Germinal center (tissue), 1 donor: ENCODE results near the gene MRE11.
"Not testable (repeated sequence)": the region's sequence is repeated elsewhere in the genome, so short reads cannot be mapped to it uniquely, and the experiment has no call there.

Experiments
- DNase-seq: peaks from one replicate; pipeline ENCODE4 v3.0.0; 2012; ENCODE audit warnings: mixed read lengths, low spot score

The MRE11 gene

DNA sequence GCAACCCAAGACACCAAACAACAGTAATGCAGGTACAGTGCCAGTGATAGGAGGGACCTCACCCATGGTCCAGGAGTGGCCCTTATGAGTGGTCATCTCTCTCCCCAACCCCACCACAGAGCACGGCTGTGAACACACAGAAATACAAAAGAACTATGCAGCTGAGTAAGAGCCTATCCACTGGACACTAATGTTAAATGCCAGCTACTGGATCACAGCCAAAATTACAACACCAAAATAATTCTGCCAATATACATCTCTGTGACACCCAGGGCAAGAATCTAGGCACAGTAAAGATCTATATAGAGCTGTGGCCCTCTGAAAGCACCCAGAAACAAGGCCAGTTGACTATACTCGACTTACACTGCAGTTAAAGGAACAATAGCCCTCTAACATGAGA lies 69.6 kb downstream of the MRE11 start:
- no peak for DNase-seq

DNA sequence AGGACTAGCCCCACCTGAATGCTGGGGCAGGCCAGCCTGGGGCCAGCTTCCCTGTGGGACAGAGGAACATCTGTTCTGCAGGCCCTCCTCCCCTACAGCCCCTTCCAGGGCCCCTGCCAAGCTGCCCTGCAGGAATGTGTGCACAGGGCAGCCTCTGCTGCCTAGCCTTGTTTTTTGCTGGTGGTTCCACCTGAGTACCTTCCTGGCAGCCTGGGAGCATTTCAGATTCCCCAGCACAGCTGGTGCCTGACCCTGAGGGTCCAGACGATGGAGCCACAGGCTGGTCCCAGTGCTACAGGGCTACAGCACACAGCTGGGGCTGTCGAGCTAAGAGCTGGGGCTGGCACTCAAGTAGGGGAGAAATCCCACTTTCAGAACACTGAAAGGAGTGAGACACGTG lies 70.1 kb downstream of the MRE11 start:
- no peak for DNase-seq

DNA sequence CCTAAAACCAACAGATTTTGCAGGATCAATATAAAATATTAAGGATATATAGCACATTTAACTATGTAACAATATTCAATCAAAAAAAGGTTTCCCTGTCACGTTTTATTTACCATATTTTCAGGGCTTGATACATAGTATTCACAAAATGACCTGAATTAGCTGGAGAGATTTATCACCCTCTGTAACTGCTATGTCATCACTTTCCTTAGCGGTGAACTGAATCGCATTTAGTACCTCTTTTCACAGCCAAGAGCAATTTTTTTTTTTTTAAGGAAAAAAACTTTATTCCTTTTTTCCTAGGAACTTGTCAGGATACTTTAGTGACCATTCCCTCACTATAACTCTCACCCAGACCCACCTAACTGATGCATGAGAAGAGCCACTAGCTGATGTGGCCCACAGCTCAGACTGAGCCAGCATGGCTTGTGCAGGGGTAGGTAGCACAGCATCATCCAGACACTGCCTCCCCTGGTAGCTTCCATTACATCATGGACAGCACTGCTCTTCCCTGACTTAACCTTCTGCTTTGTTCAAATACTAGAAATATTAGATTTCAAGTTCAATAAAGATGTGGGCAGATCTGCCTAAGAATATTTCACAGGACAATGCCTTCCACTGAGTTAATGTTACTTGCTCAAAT lies 75.4 kb downstream of the MRE11 start:
- no peak for DNase-seq

DNA sequence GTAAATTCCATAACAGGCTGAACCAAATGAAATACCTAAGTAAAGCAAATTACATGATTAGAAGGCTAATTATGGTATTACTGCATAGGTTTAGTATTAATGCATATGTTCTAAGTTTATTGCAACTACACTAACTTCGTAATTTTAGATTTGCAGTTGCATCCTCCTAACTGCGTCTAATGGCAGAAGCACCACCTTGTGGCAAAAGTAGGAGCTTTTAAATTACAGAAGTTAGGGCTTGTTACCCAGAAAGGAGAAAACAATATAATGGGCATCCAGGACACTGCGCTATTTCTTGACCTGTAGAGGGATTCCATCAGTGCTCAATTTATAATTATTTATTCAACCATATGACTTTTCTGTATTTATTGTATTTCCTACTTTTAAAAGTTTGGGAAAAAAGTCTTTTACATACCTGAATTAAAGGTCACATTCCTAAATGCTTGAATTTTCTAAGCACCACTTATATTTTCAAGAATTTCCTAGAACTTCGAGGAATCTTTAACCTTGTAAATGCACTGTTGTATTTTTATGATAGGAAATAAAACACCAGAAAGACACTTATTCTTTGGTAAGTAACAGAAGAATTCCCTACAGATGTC lies 76.2 kb downstream of the MRE11 start:
- no peak for DNase-seq

DNA sequence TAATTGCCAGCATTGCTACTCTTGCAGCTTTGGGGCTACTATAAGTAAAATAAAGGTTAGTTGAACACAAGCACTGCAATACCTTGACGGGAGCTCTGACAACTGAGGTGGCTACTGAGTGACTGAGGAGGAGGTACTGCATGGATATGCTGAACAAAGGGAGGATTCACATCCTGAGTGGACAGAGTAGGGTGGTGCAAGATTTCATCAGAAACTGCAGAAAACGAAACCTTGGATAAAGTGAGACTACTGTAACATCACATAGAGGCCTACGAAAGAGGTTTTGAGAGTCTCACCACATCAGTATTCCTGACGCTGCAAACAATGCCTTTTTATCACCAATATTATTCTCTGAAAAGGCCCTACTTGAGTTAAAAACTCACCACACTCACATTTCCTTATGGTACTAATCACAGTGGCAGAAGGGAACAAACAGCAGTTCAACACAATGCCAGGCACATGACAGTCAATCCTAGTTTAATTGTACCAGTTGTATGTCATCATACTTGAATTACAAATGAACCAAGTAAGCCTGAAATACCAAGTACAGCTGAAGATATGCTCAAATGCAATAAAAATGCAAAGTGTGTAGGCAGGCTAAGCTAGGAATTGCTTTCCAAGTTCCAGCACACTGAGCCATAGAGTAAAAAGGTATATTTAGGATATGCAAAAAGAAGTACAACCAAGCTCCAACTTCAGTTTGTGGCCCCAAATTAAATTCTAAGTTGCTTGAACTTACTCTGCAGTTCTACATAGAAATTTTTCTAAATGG lies 88.4 kb downstream of the MRE11 start:
- DNase-seq = no peak

DNA sequence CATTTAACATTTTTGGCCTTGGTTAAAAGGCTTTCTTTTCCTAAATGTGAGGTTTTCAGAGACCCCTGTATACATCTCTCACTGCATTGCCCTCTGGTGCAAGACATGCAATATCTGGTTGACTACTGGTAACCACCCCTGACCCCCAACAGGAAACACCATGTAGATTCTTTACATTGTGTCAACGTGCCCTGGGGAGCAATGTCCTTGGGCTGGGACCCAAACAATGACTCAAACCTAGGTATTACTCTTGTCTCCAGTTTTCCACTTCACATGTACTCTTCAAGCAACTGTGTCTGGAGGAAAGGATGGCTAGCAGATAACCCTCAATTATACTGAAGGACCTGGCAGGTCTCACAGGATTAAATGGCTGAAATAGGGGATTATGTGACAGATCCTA lies 91.3 kb downstream of the MRE11 start:
- no peak for DNase-seq

DNA sequence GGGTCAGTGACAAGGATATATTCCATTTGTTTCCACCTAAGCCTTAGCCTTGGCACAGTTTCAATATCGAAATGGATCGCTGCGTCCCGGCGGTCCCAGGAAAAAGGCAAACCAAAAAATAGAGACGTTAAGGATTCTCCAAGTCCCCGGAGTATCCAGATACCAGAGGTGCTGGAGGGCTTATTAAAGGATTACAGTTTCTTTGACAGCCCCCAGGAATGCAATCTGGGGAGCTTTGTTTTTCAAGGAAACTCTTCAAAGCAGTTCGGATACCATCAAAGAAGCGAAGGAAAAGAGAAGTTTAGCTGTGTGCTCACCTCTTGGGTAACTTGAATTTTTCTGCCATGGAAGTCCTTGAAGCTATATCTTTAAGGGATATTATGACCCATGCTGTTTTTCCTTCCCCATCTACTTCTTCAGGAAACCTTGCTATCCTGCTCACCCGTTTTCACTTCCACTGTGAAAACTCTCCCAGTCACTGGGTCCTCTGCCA lies 91.8 kb downstream of the MRE11 start:
- no peak for DNase-seq

DNA sequence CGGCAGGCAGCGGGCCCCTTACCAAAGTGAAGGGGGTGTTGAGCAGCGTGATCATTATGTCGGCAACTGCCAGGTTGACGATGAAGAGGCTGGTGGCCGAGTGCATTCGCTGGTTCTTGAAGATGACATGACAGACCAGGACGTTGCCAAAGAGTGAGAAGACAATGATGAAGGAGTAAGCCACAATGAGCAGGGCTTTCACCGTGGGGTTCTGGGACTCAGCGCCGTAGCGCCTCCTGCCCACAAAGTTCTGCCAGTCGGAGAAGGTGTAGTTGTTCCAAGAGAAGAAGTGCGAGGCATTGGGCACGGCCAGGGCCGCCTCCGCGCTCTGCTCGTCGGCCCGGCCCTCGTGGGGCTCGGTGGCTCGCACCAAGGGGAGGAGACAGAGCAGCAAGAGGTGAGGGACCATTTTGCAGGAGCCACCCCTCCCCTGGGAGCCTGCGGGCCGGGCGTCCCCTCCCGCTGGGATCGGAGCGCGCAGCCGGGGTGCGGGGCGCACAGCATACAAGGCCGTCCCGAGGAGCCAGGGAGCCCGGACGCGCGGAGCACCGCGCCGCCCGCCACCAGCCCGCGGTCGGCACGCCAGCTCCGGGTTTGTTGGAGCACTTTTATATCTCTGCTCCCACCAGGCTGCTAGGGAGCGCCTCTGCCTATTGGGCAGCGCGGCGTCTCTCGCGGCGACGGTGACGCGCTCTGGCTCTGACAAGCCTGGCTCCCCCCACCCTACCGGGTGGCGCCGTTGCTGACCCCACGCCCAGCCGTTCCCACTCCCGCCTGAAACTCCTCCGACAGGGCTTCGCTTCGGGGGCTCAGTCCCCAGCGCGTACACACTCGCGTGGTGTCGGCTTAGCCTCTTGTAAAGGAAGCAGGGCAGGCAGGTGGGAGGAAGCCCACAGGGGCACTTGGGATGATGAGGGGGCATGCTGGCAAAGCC lies 92.5 kb downstream of the MRE11 start, which contains the start of gene GPR83:
GPR83 (minus strand) TSS at position 581 of the 934 bp plus-strand sequence; CDS start at position 409, 172 bp downstream.
- no peak for DNase-seq

DNA sequence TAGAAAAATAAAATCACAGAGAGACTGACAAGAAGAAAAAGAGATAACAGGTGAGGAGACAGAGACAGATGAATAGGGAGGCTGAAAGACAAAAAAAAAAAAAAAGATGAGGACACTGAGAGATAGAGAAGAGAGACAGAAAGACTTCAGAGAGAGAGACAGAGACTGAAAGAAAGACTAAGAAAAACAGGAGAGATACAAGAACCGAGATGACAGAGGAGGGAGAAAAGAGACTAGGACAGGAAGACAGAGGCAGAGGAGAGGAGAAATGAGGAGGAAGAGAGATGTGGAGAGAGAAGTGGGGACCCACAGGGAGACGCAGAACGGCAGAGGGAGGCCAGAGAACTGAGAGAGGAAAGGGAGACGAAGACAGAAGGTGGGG lies 93.2 kb downstream of the MRE11 start:
- DNase-seq = no peak

DNA sequence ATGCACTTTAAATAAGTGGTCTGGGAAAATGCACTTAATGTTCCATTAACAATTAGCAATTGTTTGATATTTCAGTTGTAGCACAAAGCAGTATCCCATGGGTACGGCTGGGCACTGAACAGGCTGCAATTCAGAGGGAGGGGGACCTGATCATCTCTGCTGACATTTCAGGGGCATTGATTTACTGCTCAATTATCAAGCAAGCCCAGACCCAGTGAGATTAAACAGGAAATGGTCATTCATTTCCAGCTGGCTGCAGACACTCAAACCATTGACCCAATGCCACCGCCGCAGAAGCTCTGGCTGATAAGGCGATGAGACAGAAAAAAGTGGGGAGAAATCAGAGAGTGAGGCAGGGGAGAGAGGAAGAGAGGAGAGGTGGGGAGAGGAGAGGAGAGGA lies 93.6 kb downstream of the MRE11 start:
- DNase-seq = no peak

DNA sequence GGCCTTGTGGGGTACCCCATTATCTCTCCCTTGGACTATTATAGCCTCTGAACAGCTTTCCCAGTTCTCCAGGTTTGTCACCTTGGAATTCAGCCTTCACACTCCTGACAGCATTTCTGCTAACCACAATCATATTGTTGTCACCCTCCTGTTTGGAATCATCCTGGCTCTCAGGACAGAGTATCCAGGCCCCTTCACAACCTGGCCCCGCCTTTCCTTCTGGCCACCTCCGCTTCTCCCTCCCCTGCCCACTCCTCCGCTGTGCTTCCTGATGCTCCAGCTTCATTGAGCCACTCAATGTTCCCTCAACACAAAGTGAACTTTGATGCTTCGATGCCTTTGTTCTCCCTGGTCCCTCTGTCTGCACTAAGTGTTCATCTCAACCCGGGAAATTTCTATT lies 95.5 kb downstream of the MRE11 start:
- DNase-seq = no peak

DNA sequence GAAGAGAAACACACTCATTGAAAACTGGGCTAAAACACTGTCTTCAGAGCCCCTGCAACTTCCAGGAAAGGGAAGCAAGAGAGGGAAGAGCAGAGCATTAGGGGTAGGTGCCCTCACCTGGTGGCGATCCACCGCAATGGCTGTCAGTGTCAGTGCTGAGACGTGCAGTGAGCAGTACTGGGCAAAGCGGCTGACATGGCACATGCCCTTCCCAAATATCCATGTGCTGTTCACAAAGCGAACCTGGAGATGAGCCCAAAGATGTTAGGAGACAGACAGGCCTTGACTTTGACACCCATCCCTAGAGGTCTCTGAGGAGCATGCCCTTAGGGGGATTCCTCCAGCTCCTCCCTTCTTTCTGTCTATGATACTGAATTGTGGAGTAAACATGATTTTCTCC lies 97.4 kb downstream of the MRE11 start:
- DNase-seq = no peak

DNA sequence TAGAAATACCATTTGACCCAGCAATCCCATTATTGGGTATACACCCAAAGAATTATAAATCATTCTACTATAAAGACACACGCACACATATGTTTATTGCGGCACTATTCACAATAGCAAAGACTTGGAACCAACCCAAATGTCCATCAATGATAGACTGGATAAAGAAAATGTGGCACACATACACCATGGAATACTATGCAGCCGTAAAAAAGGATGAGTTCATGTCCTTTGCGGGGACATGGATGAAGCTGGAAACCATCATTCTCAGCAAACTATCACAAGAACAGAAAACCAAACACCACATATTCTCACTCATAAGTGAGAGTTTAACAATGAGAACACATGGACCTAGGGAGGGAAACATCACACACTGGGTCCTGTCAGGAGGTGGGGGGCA lies 101.7 kb downstream of the MRE11 start:
- DNase-seq = not testable (repeated sequence)

DNA sequence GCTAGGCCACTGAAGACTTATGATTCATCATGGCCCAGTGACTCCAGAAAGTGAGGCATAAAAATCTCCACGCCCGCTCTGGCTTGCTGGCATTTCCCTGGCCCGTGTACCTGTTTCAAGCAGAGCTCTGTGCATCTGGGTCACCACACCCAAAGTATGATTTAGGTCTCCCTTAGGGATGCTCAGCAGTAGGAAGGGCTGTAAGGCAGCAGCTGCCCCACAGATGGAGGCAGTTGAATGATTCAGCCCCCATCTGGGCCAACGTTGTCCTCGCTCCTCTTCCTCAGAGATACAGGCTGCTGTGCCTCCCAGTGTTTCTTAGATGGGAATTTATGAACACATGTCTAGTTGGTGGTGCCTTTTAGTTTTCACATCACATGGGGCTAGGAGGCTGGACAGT lies 114.0 kb downstream of the MRE11 start:
- DNase-seq = no peak

DNA sequence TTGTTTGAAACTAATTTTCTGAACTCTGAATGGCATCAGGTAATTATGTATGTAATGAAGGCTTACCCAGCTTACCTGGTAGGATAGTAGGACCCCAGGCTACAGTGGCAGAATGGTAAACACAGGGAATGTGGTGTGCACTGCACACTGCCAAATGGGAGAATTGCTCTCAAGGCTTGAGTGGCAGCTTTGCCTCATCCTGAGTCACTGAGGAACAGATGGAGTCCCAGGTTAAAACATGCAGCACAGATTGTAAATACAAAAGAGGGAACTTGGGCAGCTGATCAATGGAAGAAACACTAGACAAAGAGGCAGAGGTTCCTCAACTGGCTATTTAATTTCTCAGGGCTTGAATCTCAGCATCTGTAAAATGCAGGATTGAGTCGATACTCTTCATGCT lies 116.8 kb downstream of the MRE11 start:
- no peak for DNase-seq

DNA sequence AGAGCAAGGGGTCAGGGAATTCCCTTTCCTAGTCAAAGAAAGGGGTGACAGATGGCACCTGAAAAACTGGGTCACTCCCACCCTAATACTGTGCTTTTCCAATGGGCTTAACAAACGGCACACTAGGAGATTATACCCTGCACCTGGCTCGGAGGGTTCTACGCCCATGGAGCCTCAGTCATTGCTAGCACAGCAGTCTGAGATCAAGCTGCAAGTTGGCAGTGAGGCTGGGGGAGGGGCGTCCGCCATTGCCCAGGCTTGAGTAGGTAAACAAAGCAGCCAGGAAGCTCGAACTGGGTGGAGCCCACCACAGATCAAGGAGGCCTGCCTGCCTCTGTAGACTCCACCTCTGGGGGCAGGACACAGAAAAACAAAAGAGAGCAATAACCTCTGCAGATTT lies 123.1 kb downstream of the MRE11 start:
- DNase-seq = not testable (repeated sequence)
